SK-N-SH (cell line): ENCODE results near the gene GART.

Source experiments
- CTCF ChIP-seq: fragments of 200-600 bp; sonication (generic); IDR thresholded peaks from 2 replicates; pipeline ENCODE4 v1.6.1; 2017; ENCODE audit warnings: antibody characterized with exemption, mild to moderate bottlenecking, moderate library complexity
- FOXM1 ChIP-seq: IDR thresholded peaks from 2 replicates; pipeline ENCODE4 v1.4.0; 2012; ENCODE audit warnings: low read depth, mild to moderate bottlenecking
- GABPA ChIP-seq: IDR thresholded peaks from 2 replicates; pipeline ENCODE4 v1.4.0; 2012; ENCODE audit warnings: low read depth, mild to moderate bottlenecking
- JUND ChIP-seq: IDR thresholded peaks from 2 replicates; pipeline ENCODE4 v1.4.0; 2012
- MAX ChIP-seq: IDR thresholded peaks from 2 replicates; pipeline ENCODE4 v1.4.0; 2012; ENCODE audit warnings: low read depth
- POLR2AphosphoS5 ChIP-seq: IDR thresholded peaks from 2 replicates; pipeline ENCODE4 v1.6.1; 2012; ENCODE audit warnings: low read depth, low read length
- SMC3 ChIP-seq: IDR thresholded peaks from 2 replicates; pipeline ENCODE4 v1.6.1; 2012; ENCODE audit warnings: low read depth, low read length, improper control_type of control experiment
- TAF1 ChIP-seq: IDR thresholded peaks from 2 replicates; pipeline ENCODE4 v1.6.1; 2012; ENCODE audit warnings: low read depth, mild to moderate bottlenecking, low read length, moderate library complexity, borderline replicate concordance
- USF2 ChIP-seq: fragments of 150-350 bp; IDR thresholded peaks from 2 replicates; pipeline ENCODE4 v1.6.1; 2017; ENCODE audit warnings: antibody characterized with exemption, low read length, low read depth, borderline replicate concordance
- YY1 ChIP-seq: IDR thresholded peaks from 2 replicates; pipeline ENCODE4 v1.4.0; 2012; ENCODE audit warnings: low read depth, mild to moderate bottlenecking
- TF ChIP-seq, protein P1 (sequence below): IDR thresholded peaks from 2 replicates; pipeline ENCODE4 v1.6.1; 2012; ENCODE audit warnings: mild to moderate bottlenecking, low read depth, low read length, moderate library complexity

GRCh38 chr21:33584455-33584854 lies 42.5 kb upstream of the GART start:
- TF ChIP-seq CTCF (no peak), MAX (no peak), POLR2AphosphoS5 (no peak), JUND (no peak), USF2 (no peak), FOXM1 (no peak), SMC3 (no peak), YY1 (no peak), GABPA (no peak), TAF1 (no peak)
- TF ChIP-seq, protein P1, sequence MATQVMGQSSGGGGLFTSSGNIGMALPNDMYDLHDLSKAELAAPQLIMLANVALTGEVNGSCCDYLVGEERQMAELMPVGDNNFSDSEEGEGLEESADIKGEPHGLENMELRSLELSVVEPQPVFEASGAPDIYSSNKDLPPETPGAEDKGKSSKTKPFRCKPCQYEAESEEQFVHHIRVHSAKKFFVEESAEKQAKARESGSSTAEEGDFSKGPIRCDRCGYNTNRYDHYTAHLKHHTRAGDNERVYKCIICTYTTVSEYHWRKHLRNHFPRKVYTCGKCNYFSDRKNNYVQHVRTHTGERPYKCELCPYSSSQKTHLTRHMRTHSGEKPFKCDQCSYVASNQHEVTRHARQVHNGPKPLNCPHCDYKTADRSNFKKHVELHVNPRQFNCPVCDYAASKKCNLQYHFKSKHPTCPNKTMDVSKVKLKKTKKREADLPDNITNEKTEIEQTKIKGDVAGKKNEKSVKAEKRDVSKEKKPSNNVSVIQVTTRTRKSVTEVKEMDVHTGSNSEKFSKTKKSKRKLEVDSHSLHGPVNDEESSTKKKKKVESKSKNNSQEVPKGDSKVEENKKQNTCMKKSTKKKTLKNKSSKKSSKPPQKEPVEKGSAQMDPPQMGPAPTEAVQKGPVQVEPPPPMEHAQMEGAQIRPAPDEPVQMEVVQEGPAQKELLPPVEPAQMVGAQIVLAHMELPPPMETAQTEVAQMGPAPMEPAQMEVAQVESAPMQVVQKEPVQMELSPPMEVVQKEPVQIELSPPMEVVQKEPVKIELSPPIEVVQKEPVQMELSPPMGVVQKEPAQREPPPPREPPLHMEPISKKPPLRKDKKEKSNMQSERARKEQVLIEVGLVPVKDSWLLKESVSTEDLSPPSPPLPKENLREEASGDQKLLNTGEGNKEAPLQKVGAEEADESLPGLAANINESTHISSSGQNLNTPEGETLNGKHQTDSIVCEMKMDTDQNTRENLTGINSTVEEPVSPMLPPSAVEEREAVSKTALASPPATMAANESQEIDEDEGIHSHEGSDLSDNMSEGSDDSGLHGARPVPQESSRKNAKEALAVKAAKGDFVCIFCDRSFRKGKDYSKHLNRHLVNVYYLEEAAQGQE = no peak
